NCI-H1694 treated with DMSO at 0.1 percent for 48 hours (cell line): ENCODE data around the gene PHLDB2.

Experiments used
- DNase-seq: peaks from one replicate; lab custom pipeline; 2025; lab: John Stamatoyannopoulos, UW

The PHLDB2 gene

GRCh38 chr3:111926266-111926676 is 67.2 kb downstream of the PHLDB2 start:
- DNase-seq = no peak

DNA sequence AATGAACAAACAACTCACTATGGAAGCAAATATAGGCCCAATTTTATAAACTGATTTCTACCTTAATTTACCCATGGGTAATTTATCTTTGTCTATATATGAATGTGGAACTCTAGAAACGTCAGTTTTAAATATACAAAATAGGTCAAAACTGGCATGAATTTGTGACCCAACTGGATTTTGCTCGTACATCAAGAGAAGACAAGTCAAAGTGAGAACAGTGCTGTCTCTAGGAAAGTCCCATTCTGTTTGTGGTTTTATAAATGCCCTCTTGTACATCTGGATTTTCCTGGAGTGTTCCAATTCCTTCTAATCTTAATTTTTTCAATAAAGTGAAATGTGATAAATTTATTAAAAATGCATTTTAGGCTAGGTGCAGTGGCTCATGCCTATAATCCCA is 69.5 kb downstream of the PHLDB2 start:
- no peak for DNase-seq

DNA sequence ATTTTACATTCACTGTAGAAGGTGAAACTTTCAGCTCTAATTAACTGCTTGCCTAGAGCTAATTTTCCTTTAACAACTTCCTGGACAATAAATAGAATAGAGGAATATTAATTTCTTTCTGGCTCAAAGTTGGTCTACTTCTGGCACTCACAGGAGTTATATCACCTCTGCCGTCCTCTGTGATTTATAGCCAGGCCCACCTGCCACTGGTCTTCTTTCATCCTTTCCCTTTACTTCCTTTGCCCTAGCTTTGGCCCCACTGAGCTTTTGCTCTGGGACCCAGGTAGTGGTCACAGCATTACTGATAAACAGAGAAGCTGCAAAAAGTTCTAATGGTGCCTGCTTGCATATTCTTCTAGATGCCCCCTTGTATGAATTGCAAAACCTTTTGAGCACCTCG is 70.4 kb downstream of the PHLDB2 start:
- DNase-seq = no peak

DNA sequence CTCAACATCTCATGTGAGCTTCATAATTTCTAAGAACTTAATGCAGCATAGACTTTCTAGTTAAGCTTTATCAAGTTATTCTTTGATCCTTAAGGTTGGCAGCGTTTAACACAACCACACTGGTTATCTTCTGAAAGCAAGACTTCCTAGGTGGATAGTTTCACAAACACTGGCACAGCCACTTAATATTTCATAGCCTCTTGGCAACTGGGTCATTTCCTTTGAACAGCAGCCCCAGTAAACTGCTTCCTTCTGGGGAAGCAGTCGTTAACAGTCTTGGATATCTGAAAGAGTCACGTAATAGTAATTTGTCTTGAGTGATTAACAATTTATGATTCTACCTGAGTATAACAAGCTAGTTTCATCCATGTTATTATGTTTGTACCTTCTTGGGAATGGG is 73.9 kb downstream of the PHLDB2 start:
- no peak for DNase-seq

DNA sequence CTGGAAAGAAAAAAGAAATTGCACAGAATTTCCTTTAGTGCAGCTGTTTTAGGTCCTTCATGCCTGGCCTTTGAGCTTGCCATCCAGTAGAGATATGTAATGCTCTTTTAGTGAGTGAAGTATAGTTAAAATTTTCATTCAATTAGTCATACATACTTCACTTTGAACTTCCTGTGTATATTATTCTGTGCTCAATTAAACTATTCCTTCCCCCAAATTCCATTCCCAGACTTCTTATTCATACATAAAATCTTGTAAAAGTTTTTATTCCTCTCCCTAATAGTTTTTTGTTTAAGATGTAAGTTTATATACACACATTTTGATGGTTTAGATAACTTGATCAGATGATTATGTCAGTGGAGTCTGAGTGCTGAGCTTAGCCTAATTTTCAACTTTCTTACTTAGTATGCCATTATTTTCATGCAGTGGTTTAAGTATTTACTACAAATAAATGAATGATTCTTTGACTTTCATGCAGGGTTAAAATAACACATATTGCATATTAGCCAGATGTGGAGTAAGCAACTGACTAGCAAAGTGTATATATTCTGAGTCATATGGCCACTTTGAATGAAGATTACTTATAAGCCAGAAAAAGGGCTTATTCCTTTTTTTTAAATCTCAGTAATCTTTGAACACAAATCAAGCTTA is 77.3 kb downstream of the PHLDB2 start:
- DNase-seq = no peak

GRCh38 chr3:111936967-111937366 is 77.9 kb downstream of the PHLDB2 start:
- DNase-seq = no peak

DNA sequence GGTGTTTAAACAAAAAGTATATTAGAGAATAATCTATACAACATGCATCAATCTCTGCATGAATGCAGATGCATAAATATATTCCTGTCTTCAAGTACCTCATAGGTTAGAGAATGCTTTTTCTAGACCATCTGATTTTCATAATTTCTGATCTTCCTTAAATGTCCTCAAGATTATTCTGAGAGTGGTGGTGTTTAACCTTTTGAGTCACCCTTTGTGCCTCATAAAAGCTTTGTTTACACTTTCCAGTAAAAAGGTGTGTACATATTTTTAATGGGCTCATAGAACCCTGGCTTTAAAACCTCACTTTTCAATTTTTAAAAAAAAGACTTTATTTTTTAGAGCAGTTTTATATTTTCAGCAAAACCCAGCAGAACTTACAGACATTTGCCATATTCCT is 78.8 kb downstream of the PHLDB2 start:
- DNase-seq = no peak

- no peak for DNase-seq
Measured at GRCh38 chr3:111939873-111940272, 80.8 kb downstream of the PHLDB2 start.

DNA sequence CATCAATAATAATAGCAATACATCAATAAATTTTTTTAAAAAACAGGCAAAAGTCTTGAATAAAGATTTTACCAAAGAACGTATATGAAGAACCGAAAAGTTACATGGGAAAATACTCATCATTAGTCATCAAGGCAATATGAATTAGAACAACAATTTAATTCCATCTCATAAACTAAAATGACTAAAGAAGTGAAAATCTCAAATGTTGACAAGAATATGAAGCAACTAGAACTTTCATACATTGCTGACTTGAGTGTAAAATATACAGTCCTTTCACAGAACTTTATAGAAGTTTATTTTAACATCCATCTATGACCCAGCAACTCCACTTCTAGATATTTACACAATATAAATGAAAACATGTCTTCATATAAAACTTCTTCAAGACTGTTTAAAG is 84.5 kb downstream of the PHLDB2 start:
- DNase-seq = no peak

DNA sequence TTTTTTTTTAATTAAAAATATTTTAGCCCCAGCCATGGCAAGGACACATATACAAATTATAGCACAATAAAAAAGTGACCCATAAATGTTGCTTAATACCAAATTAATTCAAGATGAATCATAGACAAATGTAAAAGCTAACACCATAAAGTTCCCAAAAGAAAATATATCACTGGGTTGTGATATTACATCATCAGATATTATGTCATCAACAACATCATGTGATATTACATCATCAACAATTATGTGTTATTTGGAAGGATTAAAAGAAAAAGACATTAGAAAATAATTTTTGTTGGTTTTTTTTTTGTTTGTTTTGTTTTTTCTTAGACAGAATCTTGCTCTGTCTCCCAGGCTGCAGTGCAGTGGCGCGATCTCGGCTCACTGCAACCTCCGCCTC is 85.3 kb downstream of the PHLDB2 start:
- DNase-seq = no peak

DNA sequence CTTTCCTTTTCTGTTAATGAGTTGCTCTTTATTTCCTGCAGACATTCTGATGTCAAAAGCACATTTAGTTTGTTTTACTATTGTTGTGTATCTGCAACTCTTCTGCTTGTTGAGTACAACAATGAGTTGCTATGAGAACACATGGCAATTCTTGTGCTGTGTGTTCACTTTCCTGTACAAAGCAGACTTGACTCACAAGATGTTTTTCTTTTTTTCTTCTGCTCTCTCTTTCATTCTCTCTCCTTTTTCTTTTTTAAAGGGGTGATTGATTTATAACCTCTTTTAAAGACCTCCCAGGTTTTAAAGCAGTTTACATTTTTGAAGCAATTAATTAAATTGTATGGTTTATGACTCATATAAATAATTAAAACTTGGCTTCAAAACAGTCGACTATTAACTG is 88.2 kb downstream of the PHLDB2 start:
- no peak for DNase-seq

GRCh38 chr3:111948786-111949185 is 89.7 kb downstream of the PHLDB2 start:
- no peak for DNase-seq

DNA sequence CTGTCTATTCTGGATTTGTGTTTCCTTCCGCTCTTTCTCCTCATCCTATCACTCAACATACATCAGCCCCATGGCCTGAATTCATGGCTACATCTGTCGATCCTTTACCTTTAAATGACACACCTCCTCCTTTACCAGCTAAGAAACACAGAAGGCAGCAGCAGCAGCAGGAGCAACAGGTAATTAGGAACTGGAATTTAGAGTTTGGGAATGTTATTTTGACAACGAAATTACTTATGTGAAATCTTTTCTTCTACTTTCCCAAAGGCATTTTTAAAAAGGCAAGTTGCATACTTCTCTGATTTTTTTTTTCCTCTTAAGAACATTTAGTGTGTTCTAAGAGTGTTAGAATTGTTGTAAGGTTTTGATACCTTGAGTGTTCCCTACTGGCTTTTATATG is 90.6 kb downstream of the PHLDB2 start:
- no peak for DNase-seq

- no peak for DNase-seq
Measured at GRCh38 chr3:111951032-111951431, 92.0 kb downstream of the PHLDB2 start.

- no peak for DNase-seq
Measured at GRCh38 chr3:111952086-111952485, 93.0 kb downstream of the PHLDB2 start.

GRCh38 chr3:111952866-111953450 is 93.9 kb downstream of the PHLDB2 start:
- no peak for DNase-seq

DNA sequence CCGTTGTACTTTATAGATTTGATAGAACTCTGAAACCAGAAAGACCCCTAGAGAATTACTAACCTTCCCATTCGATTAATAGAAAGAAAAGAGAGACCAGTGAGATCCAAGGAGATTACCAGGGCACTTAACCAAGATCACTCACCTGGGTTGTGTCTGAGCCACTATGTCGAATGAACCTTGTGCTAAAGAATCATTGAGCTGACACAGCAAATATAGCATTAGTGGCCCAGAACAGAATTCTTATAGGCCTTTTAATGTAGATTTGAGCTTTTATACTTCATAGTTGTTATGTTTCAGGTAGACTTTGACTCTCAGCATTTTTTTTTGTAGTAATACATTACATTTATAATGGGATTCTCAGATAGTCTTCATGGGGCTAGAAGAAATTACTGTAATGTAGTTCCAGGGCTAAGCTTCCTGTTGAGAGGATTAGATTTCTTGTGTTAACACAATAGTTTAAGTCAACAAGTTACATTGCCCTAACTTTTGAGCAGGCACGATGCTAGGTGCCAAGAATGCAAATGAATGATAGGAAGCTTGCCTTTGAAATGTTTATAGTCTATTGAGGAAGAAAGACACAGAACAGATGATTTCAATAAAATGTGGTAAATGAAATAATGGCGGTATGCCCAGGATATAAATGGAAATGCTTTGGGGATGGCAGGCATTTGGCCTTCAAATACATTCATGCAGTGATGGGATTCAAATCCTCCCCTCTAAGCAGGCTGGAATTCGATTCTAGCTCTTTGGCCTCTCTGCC is 95.3 kb downstream of the PHLDB2 start:
- no peak for DNase-seq

DNA sequence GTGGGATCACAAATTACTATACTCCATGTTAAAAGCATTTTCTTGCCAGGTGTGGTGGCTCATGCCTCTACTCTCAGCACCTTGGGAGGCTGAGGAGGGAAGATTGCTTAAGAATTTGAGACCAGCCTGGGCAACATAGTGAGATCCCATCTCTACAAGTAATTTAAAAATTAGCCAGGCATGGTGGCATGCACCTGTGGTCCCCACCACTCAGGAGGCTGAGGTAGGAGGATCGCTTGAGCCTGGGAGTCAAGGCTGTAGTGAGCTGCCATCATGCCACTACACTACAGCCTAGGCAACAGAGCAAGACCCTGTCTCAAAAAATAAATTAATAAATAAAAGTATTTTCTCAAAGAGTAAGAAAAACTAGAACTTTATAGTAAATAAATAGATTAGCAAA is 96.8 kb downstream of the PHLDB2 start:
- DNase-seq = no peak

GRCh38 chr3:111956449-111956848 is 97.4 kb downstream of the PHLDB2 start:
- DNase-seq = no peak

DNA sequence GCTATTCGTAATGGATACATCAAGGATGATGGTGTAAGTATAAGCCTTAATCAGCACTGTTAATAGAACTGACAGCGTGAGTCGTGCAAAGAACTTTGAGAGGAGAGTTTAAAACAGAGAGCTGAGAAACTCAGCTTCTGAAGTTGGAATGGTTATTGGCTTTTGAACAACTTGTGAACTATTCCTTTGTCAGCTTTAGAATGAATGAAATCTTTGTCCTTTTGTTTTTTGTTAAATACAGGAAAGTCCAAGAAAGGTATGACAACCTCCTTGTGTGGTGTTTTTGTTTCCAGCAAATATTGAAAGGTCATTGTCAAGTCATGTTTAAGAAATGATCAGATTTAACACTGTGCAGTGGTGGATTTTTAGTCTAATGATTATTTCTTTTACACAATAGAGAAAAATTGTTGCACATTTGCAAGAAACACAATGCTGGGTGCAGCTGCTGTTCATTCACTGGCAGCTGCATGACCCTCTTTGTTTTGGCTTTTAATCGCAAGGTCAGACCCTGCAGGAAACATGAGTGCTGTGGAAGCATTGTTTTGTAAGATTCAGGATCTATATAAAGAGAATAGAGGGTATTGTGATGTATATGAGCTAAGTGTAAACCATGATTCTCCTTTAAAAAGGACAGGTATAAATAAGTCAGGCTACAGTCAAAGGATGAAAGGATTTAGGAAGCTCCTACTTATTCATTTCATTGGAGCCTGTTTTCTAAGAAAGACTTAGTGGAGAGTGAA is 98.1 kb downstream of the PHLDB2 start:
- no peak for DNase-seq

- DNase-seq = no peak
Measured at GRCh38 chr3:111961461-111962164, 102.5 kb downstream of the PHLDB2 start.

DNA sequence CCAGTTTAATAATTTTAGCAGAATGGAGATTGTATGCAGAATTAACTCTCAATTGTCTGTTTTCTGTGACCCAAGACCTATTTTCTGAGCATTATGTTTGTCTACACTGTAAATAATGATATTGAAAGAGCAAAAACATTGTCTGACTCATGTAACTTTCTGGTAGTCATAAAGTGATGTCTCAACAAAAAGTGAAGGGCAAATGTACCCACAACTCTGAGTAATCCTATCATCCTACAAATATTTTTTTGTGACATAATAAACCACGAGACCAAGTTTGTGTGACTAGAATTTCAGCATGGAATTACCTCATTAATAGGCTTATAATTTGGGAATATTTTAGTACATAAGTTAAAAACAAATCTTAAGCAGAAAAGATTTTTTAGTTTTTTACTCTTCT is 104.4 kb downstream of the PHLDB2 start:
- DNase-seq = no peak
